KBM-7 (cell line): ENCODE data around the gene MDM4.

Experiments used
- DNase-seq: peaks from one replicate; pipeline ENCODE4 v3.0.0-alpha.2; 2015
- in situ Hi-C: fragments of 300-500 bp; cut with MboI; formaldehyde crosslinking; loops from 2 replicates; pipeline ENCODE4 v1.14.3; 2020; ENCODE audit warnings: low sequenced_read_pairs, low pct_unique_long_range_greater_than_20kb, mixed read lengths

Gene MDM4, protein sequence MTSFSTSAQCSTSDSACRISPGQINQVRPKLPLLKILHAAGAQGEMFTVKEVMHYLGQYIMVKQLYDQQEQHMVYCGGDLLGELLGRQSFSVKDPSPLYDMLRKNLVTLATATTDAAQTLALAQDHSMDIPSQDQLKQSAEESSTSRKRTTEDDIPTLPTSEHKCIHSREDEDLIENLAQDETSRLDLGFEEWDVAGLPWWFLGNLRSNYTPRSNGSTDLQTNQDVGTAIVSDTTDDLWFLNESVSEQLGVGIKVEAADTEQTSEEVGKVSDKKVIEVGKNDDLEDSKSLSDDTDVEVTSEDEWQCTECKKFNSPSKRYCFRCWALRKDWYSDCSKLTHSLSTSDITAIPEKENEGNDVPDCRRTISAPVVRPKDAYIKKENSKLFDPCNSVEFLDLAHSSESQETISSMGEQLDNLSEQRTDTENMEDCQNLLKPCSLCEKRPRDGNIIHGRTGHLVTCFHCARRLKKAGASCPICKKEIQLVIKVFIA

DNA sequence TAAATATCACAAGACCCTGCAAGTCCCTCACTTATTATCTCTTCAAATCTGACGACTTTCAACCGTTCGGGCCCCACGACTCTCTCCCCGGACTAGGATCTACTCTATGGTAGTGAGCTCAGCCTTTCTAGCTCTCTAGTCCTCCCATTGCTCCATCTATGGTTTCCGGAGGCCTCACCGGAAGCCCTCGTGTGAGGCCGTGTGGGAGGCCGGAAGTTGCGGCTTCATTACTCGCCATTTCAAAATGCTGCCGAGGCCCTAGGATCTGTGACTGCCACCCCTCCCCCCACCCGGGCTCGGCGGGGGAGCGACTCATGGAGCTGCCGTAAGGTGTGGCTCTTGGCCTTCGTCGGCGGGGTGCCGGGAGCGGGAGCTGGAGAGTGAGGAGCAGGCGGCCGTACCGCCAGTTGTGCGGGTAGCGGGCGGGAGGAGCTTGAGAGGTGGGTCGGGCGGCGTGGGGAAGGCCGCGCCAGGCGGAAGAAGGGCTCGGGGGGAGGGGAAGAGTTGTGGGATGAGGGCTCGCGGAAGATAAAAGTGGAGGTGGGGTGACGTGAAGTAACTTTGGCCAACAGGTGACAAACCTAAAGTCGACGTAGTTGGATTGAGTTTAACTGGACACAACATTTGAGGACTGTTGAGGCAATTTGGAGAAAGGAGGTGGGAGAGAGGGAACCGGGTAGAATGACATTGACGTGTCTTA is at the start of gene MDM4:
TSS of gene MDM4 (plus strand) at position 227 of the 700 bp plus-strand sequence. CDS start 9,113 bp downstream, outside the sequence.
- in situ Hi-C loops, result no loop called here
- DNase-seq, result peak; percentile 99

DNA sequence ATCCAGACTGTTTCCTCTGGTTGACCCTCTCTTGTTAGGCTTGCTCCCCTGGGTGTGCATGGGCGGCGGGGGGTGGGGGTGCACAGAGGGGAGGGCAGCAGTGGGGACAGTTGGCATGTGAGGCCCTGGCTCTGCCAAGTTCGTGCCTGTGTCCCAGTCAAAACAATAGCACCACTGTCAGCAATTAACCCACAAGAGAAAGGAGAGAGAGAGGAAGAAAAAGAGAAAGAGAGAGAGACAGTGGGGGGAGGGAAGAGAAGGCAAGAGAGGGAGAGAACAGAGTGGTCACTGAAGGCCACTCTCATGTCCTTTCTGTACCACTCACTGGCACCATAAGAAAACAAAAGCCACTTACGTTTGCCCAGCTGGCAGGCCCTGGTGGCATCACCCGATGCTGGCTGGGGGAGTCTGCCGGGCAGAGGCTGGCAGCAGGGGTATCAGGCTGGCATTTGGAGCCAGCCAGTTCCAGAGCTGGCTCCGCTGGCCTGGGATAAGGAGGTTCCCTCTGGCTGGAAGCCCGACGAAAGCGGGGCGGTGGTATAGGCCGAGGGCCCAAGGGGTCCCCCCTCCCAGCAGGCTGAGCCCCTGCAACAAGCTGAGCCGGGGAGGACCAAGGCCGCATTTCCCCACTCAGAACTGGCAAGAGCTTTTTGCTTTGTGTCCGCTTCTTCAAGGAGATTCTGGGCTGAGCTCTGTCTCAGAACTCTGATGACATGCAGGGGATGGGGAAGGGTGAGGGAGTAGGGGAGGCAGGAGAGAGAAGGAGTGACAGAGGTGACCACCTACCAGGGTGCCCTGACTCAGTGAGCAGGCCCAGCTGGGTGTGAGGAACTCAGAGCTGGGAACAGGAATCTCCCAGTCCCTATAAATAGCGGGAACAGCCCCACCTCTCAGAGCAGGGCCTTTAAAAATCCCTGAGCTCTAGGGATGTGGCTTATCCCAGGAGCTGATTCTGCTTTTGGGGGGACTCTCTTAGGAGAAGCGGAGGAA is 49.5 kb upstream of the MDM4 start:
- in situ Hi-C loops, result no loop called here
- no peak for DNase-seq

DNA sequence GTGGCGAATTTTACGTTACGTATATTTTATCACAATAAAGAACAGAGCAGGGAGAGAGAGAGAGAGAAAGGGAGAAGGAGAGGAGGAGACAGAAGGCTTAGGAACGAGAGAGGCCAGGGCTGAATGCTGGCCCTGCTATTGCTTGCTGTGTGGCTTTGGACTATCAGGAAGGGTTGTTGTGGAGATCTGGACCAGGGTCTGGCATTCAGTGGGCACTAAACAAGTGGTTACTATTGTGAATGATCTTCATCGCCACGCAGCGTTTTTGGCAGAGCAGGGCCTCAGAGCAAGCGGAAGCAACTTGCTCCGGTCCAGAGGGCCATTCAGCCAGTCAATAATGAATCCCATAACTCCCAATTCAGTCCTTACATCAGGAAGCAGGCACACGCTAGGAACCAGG is 48.0 kb upstream of the MDM4 start:
- no peak for DNase-seq
- in situ Hi-C loops, result no loop called here

DNA sequence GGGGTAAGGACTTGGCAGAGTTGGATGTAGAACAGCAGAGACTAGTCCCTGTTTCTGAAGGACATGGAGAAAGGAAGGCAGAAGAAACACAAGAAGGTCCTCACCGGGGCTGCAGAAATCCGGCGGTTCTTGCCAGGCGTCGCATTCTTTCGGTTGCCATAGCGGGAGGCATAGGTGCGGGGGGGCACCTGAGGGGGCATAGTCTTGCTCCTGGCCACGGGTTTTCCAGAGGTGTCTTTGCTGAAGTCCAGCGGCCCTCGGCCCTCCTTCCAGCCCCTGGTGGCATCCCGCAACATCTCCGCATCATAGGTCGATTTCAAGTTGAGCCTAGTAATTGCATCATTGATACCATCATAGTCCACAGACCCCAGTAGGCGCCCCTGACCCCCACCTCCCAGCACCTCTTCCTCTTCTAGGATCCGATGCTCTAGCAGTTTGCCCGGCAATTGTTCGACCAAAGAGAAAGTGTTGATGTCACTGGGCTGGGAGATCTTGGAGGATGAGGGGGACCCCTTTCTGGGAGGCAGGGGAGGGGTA is 47.4 kb upstream of the MDM4 start:
- in situ Hi-C loops, result no loop called here
- DNase-seq, result no peak

DNA sequence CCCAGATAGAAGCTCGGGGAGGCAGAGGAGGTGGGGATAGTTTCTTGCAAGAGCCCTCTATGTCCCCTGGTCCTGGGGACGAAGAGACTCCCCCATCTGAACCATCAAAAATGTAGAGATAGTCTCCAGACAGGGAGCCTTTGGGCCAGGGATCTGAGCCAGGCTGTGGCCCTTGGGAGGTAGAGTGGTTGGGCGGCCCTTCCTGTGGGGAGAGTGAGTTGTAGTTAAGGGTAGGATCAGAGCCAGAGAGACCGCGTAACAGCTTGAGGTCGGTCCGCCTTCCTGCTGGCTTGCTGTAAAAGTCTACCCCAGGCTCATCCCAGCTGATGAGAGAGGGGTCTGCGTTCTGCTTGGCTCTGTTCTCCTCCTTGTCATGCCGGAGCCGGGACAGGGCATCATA is 46.9 kb upstream of the MDM4 start:
- DNase-seq, result no peak
- in situ Hi-C loops, result no loop called here

DNA sequence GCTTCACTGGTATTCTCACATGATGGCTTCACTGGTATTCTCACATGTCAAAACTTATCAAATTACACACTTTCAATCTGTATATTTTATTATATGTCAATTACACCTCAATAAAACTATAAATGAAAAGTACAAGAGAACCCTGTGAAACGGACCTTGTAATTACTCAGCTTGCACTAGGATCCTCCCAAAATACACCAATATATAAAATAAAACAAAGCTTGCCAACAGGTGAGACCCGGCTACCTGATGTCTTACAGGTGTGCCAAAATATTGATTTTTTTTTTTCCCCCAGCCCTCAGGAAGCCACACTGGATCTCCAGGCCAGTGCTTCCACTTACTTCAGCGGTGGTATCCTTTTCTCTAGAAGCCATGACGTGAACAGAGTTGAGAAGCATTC is 44.5 kb upstream of the MDM4 start:
- in situ Hi-C loops, result no loop called here
- no peak for DNase-seq

DNA sequence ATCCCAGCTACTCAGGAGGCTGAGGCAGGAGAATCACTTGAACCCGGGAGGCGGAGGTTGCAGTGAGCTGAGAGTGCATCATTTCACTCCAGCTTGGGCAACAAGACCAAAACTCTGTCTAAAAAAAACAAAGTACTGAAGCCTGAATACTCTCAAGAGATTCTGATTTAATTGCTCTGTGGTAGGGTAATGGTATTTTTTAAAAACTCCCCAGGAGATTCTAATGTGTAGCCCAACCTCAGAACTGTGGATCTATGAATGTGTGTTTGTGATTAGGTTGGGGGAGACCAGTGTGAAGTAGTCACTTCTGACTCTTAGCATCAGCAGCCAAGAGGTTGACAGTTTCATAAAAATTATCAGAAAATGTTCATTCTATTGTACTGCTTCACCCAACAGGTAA is 43.5 kb upstream of the MDM4 start:
- no peak for DNase-seq
- in situ Hi-C loops, result no loop called here

DNA sequence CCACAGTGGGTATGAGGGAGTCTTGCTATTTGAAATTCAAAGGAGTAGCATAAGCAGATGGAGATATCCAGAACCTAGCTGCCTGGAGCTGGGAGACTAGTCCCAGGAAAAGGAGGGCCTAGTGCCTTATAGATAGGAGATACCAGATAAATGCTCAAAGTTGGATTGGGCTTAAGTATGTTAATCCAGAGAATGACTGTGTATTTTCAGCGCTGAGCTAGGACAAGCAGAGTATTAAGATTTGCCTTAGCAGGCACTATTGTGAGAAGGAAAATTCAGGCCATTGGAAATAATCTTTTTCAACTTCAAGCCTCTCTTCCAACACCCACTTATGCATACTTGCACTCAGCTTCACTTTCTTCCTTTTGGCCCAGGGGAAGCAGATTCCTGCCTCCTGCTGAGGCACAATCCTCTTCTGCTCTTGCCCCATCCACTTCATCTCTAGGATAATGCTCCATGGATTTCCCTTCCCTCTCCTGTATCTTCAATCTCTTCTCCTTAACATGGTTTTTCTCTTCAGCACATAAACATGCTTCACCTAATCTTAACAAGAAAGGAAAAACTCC is 42.7 kb upstream of the MDM4 start:
- in situ Hi-C loops, result no loop called here
- no peak for DNase-seq

DNA sequence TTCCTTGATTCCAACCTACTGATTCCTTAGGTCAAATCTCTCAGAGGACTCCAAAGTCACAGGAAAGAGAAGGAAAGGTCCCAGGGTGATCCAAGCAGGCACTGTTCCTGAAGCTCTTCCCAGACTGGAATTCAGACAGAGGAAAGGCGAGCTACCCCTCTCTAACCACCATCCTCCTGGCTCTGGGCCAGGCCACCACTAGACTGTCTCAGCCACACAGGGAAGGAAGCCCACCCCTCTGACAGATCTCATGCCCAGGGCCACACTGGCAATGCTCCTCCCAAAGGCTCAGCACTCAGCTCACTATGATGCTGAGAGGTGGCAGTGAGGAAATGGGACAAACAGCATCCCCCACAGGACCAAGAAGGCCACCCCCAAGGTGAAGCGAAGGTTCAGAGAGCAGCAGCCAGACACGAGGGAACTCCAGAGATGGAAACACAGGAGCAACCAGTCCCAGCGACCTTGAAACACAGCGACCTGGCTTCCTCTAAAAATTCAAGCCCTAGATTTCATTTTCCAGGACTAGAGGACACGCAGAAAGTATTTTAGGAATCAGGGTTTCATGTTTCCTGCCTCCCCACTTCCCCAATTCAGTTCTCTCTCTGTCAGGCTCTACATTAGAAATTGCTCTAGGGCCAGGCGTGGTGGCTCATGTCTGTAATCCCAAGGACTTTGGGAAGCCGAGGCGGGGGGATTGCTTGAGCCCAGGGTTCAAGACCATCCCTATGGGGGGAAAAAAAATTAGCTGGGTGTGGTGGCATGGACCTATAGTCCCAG is 40.4 kb upstream of the MDM4 start:
- in situ Hi-C loops, result no loop called here
- DNase-seq, result peak; percentile 72

DNA sequence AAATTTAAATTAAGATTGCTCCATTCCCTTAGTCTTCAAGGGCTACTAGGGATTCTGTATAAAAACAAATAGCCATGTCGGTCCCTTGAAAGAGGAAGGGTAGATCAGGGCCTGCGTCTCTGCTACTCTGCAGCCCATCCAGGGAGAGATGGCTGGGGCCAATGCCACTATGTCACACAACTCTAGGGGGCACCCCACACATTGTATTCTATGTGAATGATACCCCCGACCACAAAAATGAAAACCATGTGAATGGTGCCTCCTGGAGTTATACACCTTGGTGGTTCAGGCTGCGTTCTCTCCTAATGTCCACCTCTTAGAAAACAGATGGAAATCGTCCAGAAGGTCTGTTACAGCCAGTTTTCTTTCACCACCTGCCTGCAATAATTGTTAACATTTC is 39.6 kb upstream of the MDM4 start:
- in situ Hi-C loops, result no loop called here
- no peak for DNase-seq

DNA sequence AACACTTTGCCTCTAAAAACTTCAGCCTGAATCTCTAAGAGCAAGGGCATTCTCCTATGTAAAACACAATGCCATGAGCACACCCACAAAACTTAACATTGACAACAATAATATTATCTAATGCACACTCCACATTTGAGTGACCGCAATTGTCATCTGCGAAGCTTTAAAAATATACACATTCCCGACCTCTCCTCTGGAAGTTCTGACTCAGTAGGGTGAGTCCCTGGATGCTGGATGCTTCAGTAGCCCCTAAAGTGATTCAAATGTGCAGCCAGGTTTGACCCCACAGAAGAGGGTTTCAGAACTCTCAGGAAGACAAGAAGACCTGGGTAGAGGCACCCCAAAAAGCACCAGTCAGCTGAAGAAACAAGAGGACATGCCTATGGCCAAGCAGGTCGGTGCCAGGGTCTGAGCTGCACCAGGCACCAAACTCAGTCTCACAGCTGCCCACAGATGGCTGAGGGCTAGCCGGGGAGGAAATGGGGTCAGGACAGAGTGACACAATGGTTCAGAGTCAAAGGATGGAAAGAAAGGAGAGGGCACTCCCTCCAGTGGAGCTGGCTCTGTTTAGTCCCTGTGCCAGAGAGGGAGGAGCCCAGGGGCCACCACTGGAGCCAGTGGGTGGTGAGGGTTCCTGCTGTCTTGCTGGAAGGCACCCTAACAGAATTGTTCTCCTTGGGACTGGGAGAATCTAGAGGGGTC is 39.0 kb upstream of the MDM4 start:
- no peak for DNase-seq
- in situ Hi-C loops, result no loop called here

DNA sequence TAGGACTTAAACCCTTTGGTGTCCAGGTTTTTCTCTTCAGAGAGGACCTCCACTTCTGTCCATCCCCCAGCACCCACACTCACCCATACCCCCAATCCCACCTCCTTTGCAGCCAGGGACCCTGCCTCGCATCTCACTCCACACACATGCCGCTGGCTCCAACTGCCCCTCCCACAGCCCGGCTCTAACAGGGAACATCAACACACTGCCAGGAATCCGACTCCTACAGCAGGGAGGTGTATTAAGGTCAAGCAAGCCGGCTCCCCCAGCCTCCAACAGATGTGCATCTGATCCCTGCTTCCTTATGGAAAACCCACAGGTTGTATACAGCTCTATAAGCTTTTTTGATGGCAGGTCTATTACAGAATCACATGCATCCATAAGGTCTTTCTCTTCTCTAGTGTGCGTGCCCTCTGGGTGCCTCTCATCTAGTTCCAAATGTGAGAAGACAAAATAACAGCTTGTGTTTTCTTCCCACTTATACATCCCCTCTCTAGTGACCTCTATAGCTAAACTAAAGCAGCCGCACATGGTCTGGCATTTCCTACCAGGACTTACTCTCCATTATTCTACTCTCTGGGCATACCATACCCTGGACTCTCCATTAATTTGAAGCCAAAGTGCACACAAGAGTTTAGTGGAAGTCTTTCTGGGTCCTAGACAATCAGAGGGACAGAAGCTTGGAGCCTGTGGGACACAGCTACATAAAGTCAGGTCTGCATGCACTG is 37.9 kb upstream of the MDM4 start:
- no peak for DNase-seq
- in situ Hi-C loops, result no loop called here

DNA sequence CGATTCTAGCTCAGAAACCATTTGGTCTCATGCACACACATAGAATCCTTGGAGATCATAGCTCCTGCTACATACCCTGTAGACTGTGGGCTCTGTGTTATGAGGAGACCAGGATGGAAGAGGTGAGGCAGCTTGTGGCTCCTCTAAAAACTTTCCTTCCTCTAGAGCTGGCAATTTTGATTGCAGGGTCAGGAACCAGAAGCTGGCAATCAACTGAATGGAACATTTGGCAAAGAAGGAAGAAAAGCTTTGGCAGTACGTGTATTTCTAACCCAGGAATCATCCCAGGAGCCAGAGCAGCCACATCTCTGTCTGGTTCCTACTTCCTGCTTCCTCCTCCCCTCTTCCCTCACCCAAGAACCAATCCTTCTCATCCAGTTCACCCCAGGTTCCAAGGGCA is 37.3 kb upstream of the MDM4 start:
- DNase-seq, result no peak
- in situ Hi-C loops, result no loop called here

DNA sequence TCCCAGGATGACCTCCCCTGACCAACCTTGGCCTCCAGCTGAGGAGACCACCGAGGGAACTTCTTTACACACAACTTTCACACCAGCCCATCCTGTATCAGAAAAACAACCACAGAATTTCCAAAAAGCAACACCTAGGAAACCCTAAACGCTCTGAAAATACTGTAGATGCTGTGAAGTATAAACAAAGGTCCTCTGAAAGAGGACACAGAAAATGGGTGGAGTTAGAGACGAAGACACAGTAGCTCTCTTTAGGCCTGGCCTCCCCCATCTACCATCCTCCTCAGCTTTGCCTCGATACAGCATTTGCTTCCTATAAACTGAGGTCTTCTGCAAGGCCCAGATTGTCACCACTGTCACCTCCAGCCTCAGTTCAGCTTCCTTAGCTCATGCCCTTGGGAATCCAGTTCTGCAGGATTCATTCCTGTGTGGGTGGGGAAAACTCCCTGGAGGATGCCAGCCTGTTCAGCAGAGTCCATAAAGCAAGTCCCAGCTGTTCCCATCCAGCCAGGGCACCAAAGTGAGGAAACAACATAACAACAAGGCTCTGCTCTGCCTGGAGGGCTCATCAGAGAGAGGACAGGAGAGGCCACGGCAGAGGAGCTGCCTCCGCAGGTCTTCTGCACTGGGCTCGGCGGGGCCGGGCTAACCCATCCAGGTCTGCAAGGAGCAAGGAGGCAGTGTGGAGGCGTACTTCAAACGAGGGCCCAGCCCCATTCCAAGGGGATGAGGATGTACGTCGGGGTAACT is 36.6 kb upstream of the MDM4 start:
- no peak for DNase-seq
- in situ Hi-C loops, result no loop called here

DNA sequence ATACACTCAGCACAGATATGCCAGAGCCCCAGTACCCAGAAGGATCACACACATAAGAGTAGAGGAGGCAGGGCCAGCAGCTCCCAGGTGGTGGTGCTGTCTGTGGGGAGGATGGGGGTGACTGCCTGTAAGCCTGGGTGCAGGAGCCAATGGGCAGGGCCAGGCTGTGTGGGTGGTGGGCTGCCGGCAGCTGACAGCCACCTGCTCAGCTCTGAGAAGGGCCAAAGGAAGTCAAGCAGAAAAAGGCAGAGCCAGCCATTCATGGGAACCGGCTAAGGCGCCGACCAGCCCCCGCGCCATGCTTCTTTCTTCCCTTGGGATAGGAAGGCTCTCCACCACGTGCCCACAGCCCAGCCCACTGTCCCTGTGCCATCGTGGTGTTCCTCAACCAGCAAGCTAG is 35.7 kb upstream of the MDM4 start:
- in situ Hi-C loops, result no loop called here
- no peak for DNase-seq

DNA sequence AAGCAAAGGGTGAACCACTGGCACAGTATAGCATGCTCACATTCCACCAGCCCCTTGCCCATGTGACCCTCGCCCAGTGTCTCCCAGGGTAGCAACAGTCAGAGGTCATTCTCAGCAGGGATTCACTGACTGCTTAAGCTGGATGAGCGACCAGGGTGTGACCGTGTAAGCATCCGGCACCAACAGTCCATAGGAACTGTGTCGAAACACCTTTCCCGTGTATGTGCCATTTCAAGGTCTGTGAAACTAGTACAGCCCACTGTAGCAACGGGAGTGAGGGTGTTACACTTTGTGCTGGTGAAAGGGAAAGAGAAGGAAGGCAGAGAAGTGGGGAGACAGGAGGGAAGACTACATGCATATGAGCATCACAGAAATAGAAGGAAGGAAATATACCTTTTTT is 32.4 kb upstream of the MDM4 start:
- no peak for DNase-seq
- in situ Hi-C loops, result no loop called here
